Measurements from ENCODE around the gene SEC22A. TPM values are rescaled to one million over a fixed set of nuclear protein-coding genes. Genes with fewer than 3 reads are reported as not detected.

The SEC22A gene
- total and polyA plus RNA-seq, 2 of the 8 experiments (the other 6 are each of a cell fraction or from before 2014, with no cell fraction given) = 10.6 to 17.1 TPM

GRCh38 chr3:123313889-123314288 lies 112.1 kb downstream of the SEC22A start (continued):
- no peak for TF ChIP-seq SP4 (IDR thresholded peaks at IDR 0.05; ENCODE audit: low read length)
- TF ChIP-seq TEAD4 (IDR thresholded peaks at IDR 0.05; ENCODE audit: low read depth, low read length) = no peak
- TF ChIP-seq SP2 (IDR thresholded peaks at IDR 0.05; ENCODE audit: low read length) = no peak
- TF ChIP-seq CTBP2 (IDR thresholded peaks at IDR 0.05; ENCODE audit: borderline replicate concordance, insufficient read depth, insufficient read length, low read length) = no peak
